GM12801 (cell line): ENCODE measurements around the gene VMP1.

ENCODE experiments used
- TF ChIP-seq, protein P1 (sequence below): IDR thresholded peaks from one replicate; pipeline ENCODE4 v1.5.1; 2011; ENCODE audit warnings: control low read depth; ENCODE audit not compliant: insufficient read length; ENCODE audit errors: extremely low read depth

VMP1 gene

DNA sequence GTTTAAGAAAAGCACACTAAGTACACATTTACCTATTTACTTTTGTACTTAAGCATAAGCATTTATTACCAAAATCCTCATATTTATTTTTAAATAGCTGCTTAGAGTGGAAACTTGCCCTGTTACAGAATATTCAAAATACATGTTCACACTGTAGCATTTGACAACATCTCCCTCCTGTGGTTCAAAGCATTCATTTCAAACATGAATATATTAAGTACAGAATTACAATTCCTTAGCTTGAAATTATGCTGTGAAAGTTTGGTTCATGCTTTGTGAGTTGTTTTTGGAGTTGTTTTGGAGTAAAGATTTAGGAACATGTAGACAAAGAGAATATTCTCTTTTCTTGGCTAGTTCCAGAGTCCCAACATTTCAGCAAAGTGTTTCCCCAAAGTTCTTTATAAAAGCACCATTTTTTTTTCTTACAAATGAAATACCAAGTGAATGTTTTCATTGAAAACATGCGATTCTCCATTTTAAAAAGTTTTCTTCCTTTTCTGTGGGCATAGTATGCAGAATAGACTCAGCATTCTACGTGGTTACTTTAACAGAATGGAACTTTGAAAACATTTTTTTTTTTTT, 152.1 kb downstream of the VMP1 start:
- TF ChIP-seq, protein P1, sequence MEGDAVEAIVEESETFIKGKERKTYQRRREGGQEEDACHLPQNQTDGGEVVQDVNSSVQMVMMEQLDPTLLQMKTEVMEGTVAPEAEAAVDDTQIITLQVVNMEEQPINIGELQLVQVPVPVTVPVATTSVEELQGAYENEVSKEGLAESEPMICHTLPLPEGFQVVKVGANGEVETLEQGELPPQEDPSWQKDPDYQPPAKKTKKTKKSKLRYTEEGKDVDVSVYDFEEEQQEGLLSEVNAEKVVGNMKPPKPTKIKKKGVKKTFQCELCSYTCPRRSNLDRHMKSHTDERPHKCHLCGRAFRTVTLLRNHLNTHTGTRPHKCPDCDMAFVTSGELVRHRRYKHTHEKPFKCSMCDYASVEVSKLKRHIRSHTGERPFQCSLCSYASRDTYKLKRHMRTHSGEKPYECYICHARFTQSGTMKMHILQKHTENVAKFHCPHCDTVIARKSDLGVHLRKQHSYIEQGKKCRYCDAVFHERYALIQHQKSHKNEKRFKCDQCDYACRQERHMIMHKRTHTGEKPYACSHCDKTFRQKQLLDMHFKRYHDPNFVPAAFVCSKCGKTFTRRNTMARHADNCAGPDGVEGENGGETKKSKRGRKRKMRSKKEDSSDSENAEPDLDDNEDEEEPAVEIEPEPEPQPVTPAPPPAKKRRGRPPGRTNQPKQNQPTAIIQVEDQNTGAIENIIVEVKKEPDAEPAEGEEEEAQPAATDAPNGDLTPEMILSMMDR: no peak

DNA sequence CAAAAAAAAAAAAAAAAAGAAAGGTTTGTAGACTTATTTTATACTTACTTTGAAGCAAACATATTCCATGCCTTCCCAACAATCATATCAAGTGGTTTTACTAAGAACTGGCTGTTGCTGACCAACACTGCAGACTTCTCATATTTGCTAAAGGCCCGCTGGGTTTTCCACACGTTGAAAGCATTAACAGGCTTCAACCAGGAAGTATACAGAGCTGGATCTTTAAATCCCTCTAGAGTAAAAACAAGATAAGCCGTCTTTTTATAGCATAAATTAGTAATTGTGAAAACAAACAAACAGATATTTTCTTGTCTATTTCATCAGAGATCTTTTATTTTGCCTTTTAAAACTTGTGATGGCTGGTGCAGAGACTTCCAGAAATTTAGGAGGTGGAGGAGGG, 156.2 kb downstream of the VMP1 start:
- TF ChIP-seq, protein P1: no peak

DNA sequence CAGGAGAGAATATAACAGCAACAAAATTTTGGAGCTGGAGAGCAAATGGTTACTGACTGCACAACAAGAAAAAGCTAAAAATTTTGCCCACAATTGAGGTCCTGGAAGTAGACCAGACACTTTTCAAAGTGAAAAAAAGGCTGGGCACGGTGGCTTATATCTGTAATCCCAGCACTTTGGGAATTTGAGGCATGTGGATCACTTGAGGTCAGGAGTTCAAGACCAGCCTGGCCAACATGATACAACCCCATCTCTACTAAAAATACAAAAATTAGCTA, 162.4 kb downstream of the VMP1 start:
- TF ChIP-seq, protein P1: no peak

DNA sequence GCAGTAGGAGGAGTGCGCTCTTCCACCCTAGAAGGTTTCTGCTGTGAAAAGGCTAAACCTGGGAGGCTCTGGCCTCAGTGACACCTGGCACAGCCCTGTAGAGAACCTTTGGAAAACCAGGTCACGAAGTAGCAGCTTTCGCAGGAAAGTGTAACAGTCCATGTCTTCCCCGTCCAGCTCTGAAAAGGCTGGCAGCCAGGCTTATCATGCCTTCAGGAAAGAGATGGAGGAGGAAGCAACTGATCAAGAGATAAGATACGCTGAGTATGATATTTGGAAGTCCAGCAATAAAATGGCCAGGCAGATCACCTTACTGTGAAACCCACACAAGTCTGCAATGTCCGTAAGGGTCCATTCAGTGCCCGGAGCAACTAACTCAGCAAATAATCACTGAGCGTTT, 163.0 kb downstream of the VMP1 start:
- TF ChIP-seq, protein P1: no peak

DNA sequence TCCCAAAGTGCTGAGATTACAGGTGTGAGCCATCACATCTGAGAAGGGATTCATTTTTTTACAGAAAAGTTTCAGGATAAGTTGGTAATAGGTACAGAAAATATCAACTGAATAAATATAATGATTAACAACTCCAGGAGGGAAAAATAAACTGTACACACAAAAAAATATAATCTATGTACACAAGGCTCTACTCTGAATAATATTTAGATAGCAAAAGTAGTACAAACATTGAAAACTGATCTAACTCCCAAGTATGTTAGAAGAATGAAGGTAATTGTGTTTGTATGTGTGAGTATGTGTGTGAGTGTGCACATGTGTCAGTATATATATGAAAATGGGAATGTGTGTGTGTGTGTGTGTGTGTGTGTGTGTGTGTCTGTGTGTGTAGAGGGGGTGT, 164.9 kb downstream of the VMP1 start:
- TF ChIP-seq, protein P1: no peak

DNA sequence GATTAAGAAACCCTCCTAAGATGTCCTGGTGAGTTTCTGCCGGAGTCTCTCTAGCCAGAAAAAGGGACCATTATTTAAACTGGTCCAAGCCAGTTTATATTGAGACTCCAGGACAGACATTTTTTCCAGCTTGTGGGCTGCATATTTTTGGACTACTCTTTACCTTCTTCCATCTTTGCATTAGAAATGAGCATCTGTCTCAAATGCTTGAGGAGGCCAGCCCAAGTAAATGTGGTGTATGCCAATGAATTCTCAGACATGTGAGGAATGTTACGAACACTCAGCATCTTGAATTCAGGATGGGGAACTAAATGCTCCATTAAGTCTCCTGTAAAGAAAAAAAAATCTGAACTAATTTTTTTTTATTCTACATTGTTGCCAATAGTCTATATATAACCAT, 166.9 kb downstream of the VMP1 start:
- TF ChIP-seq, protein P1: no peak

DNA sequence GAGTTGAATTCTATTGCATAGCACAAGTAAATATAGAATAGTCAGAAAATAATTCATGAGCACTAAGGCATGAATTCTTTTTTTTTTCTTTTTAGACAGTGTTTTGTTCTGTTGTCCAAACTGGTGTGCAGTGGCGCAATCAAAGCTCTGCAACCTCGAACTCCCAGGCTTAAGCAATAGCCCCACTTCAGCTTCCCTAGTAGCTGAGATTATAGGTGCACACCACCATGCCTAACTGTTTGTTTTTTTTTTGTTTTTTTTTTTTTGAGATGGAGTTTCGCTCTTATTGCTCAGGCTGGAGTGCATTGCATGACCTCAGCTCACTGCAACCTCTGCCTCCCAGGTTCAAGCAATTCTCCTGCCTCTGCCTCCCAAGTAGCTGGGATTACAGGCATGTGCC, 168.7 kb downstream of the VMP1 start:
- TF ChIP-seq, protein P1: no peak

DNA sequence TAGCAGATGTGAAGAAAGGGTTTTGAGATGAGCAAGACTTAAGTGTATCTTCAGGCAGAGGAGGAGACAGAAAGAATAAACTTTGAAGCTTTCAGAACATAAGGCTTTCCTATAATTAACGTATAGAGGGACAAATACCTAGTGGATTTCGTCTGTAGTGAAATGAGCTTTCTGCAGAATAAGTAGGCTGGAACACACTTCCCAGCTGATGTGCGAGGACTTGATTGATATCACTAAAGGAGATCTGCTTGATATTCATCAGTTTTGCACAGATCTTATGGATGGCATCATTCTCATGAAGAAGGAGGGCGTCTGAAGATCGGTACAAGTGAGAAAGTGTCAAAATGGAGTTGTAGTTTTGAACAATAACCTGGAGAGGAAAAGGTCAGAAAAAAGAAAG, 170.5 kb downstream of the VMP1 start:
- TF ChIP-seq, protein P1: no peak
